Epidermal melanocyte (primary cell): ENCODE data around the gene STAT1.
A peak's percentile ranks its signal among the peaks of the same experiment; 100 is the strongest.

Experiments used
- DNase-seq: peaks from one replicate; pipeline ENCODE4 v3.0.0; 2011; ENCODE audit warnings: low spot score; ENCODE audit not compliant: insufficient read length

STAT1 gene

DNA sequence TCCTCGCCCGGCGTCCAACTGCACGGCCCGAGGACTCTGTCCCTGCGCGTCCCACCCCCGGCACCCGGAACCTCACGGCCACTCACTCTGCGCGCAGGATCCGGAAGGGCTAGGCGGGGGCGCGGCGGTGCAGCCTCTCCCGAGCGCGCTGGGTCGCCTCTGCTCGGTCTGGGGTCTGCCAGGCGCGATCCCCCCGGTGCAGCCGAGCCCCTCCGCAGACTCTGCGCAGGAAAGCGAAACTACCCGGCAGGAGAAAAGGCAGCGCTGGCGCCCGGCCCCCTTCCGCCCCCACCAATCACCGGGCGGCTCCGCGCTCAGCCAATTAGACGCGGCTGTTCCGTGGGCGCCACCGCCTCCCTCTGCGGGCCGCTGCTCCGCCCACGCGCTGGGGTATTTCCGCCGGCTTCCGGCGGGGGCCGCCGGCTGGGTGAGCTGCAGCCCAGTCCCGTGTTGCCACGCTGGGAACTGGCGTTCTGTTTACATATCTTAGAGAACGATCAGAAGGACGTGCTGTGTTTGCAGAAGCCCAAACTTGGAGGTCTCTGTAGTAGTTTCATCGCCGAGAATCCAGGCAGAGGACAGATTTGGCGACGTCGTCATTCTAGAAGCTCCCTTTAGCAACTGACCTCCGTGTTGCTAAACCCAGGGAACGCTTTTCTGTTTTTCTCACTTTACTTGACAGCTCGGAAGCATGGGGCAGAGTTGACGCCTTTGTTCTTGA, at the start of gene STAT1:
TSS of gene STAT1 (minus strand) at position 240 of the 721 bp plus-strand sequence. CDS start 4,168 bp downstream, outside the sequence.
- peak; percentile 90 for DNase-seq

DNA sequence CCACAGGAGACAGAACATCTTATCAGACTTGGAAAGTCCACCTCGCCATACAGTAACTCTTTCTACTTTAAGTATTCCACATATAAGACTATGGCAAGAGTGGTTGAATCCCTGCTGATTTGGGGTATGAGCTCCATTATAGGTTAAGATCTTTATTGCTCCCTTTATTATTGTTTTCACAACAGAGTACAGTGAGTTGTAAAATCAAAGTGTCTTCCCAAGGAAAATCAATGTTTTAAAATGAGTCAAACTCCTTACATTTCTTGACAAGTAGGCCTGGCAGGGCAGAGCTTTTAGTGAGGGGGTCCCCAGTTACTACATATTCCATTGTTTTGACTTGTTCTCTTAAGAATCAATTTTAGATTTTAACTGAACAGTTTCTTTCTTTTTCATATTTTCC, 49.6 kb upstream of the STAT1 start:
- no peak for DNase-seq

DNA sequence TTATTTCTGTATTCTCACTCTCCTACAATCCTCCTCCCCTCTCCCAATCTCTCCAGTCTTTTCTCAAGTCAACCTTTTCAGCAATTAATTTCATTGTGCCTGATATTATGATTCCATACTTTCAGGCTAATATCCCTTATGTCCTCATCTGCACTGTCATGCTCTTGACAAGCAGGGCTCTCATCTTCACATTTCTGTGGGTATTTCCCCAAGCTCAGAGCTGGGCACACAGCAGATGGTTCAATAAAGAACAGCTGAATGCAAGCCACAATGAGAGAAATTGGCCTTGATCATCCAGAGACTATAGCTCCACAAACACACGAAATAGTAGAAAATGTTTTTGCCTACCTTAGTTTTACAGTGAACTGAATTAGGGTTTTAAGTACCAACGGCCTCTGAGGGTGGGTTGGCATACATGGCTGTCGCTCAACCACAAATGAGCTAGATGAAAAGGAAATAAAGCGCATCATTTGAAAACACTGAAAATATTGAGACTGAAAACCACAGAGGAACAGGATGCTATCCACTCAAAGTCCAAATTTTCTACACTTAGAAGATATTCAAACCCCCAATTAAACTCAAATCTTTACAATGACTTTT, 47.5 kb upstream of the STAT1 start:
- no peak for DNase-seq

DNA sequence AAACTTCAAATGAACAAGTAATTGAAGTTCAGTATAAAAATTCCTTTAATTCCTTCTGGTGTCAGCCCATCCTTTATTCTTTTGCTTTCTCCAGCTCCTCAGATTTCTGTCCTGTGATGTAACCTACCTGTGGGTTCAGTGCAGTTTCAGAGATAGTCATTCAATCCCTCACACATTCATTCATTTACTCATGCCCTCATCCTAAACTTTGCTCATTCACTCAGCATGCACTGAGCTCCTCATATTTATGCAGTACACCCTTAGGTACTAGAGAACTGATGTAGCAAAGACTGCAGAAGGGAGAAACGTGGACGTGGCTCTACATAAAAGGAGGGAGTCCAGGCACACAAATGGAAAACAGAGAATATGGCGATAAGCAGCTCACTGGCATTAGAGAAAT, 45.3 kb upstream of the STAT1 start:
- DNase-seq = no peak

DNA sequence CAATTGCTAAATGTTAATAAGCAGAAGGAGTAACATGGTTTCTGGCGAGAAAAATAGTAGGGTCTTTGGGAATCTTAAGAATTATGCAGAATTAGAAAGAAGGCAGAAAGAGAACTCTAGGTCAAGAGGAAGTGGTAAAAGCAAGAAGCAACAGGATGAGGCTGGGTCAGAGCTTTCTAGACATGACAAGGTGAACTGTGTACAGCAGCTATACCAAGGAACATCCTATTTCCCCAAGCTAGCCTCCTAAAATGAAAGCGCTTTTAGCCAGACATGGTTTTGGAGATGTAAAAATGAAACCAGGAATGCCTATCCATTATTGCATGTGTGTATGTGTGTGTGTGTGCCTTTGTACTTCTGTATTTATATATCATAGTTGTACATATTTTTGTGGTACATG, 42.3 kb upstream of the STAT1 start:
- no peak for DNase-seq

DNA sequence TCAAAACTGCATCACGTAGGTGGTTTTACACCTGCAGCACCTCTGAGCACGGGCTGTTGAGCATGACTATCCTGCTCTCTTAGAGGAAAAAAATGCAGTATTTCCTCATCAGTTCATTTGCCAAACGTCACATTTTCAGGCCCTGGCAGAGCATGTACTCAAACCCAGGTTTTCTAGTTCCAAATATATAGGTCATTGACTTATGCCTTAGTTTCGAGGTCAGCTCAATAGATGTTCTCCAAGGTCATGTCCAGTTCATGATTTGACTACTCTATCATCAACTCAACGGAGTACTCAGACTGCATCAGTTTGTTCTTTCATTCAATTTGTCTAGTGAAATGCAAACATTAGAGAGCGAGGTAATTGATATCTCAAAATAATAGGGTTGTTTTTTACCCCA, 39.3 kb upstream of the STAT1 start:
- no peak for DNase-seq

DNA sequence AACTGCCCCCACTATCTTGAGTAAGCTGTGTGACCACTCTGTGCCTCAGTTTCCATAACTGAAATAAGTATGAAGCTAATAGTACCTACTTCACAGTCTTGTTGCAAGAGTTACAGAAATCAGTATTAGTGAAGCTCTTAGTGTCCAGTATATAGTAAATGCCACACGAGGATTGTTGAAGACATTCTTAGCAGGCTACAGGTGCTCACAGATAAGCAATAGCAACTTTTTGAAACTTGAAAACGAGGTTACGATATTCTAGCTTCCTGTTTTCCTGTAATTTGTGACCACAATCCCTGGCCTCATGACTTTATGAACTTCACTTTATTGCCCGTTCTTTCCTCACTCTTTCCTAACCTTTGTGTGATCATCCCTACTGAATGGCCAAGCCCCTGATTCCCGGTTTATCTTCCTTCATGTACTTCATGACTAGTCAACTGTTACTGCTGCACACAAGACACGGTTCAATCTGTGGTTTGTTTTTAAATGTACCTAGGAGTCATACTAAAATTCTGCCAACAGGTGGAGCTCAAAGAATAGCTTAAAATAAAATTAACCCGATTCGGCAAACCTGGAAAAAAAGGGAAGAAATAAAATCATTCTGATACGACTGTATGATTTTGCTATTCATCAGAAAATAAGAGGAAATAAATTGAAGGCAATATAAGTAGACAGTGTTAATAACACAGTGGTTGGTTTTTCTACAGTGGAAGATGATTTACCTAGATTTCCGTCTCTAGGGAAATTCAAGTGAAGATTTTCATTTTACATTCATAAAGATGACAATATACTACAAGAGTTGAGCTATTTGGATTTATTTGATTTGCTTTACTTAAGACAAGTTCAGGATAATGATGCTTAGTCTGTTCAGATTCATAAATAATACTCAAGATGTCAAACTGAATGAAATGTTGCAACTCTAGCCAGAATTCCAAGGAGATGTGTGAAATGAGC, 38.1 kb upstream of the STAT1 start:
- DNase-seq = no peak

DNA sequence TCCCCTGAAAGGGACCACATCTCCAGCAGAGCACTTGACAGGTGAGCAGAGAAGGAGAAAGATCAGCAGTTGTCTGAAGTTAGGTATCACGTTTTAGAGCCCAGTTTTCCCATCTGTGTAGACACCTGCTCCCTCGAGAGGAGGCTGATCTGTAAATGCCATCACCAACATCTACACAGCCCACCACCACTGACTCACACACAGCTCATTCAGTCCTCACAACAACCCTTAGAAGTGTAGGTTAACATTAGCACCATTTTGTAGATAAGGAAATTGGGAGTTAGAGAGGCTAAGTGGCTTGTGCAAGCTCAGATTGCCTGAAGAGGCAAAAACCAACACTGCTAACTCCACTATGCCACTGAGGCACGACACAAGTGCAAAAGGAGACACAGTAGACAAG, 37.2 kb upstream of the STAT1 start:
- no peak for DNase-seq

DNA sequence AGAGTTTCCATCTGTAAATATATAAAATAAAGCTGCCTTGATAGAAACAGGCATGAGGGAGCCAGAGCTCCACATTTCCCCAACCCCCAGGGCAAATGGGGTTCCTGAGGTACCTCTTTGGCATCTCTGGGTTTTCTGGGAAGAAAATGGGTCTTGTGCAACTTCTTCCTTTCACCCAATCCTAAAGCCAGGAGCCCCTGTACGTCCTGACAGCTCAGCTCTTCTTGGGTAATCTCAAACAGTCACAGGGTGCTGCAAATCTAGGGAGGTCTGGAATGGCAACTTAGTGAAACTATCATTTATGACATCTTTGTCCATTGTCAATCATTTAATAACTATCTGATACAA, 36.6 kb upstream of the STAT1 start:
- DNase-seq = no peak

DNA sequence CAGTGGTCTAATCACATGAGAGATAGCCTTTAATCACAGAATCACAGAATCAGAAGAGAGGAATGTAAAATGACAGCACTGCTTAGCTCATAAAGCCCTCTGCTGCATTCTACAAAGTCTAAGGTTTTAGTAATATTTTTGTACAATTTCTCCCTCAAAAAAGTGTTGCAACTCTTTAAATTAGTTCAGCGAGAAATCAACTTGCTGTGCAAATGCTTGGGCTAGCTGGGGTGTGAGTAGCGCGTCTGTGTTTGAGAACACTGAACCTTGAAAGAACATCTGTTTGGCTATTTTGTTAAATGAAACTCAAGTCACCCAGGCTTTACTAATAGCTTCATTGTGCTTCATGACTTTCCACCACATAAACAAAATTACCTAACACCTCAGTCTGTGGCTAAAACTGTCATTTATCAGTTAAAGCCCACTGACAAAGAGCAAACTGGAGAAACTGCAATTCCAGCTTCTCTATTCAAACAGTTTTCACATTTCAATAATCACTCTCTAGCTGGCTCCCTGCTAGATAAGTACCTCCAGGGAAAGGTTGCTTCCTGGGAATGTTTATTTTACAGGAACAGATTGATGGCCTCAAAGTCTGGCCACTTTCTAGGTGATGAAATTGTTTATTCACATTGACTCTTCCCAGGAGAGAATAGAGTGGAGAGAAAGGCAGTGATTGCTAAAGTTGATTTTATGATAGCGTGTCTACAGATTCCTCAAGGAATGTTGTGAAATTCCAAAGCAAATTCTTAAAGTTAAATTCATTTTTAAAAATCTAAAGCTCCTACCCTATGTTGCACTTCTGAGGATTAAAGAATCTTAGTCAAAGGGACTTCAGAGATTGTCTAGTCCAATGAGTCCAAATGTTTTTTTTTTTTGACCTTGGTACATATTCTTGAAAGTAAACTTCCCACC, 36.0 kb upstream of the STAT1 start:
- no peak for DNase-seq

DNA sequence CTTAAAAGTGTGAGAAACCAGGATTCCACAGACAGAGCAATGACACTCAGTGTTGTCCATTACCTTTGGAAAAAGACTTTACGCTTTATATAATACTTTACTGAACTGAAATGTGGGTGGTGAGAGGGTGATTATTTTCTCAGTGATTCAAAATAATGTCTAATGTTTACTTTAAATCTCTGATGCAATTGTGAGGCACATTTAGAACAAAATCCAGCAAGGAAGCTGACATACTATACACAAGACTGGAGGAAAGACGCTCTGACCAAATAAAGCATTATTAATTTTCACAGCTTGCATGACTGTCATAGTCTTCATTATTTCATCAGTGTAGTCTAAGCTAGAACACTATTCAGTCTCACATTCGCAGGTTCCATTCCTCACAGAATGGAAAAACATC, 34.1 kb upstream of the STAT1 start:
- no peak for DNase-seq

DNA sequence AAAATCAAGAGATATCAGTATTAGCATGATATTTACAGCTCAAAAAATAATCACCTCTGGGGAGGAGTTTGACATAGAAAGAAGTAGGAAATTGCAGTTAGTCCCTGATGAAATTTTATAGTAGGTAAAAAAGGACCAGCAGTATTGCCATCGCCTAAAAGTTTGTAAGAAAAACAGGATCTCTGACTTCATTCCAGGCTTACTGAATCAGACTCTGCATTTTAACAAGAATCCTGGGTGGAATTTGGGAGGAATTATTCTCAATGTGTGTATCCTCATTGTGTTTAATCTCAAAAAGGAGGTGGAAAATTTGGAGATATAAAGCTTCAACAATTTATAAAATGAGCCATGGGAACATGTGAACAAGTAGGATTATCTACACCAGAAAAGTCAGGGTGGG, 31.2 kb upstream of the STAT1 start:
- DNase-seq = no peak

DNA sequence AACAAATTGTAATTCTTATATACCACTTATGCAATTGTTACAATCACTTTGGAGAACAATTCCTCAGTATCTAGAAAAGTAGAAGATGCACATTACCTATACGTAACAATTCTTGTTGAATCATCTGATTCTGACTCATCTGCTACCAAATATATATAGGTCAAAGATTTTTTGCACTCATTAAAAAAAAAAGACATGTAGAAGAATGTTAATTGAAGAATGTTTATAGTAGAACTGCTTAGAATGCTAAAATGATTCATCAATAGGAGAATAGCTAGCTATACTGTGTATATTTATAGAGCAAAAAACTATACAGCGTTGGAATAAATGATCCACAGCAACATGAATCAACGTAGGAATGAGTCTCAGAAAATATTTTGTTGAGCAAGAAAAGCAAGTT, 29.5 kb upstream of the STAT1 start:
- DNase-seq = no peak

DNA sequence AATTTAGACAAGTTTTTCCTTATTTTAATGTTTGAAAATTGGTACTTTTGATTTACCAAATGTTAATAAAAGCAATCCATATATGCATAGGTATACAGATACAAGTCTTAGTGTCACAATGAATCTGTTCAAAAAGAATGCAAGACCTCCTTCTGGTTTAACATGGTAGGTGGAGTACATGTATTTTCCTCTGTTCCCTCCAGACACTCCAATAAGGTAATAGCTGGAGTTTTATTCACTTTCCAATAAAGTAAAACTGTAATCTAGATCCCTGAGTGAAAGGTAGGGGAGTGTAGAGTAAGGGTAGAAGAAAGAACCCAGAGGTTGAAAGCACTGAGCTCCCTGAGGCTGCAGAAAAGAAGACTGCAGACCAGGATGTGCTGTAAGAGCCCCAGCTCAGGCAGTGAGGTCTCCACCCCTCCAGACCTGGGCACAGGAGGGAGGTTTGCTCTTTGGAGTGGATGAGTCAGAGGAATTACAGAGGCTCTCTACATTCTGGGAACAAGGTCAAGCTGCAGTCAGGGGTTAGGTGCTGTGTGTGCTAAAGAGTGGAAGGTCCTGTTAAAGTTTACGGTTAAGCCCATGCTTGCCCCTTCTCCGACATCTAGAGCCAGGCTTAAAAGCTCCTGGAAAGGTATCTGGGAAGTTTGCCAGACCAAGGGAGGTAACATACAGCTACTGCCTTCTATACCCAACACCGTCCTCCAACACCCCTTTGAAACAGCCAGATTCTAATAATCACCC, 27.6 kb upstream of the STAT1 start:
- no peak for DNase-seq

DNA sequence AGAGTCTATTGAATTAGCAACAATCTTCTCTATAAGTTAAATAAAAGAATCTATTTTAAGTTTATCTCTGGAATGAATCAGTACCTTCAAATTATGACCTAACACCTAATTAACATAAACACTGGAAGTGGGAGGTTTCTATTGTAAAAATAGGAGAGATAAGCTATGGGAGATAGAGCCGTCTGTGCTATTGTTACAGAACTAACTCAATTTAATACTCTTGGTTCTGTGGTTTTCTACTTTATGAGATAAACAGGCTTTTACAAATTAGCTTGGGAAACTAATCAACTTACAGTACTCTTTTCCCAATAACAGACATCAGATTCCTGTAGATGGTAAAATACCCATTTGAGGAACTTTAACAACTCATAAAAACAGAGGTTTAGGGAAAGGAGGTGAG, 25.6 kb upstream of the STAT1 start:
- no peak for DNase-seq

DNA sequence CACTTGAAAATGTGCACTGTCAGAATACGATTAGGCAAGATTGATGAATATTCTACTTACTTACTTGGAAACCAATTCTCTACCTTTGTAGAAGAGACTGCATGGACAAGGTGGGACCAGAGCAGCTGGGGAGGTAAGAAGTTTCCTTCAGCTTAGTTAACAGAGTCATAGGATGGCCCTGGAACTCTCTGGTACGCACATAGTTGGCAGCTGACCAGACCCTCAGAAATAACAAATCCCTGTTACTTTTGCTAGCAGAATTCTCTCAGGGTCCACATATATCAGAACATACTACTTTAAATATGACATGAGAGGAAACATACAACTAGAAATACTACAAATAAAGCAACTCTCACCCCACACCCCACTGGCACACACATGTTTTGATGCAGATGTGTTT, 24.8 kb upstream of the STAT1 start:
- no peak for DNase-seq

DNA sequence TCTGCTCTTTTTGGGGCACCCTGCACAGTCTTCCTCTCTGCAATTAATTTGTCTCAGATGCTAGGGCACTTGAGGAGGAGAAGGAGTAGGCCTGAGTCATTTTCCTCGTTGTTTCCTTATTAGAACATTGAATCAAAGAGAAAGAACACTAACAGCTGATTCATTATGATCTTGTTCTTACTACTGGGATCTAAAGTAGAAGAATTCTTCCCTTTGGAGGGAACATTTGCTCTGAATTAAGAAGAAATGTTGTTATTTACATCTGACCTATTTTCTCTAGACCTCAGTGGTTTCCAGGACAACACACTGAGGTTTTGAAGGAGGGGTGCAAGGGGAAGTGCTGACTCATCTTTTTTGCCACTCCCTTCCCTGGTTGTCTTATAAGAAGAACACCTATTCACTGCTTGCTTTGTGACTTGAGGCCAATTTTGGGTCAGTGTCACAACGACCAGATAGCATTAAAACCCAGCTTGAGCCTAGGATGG, 24.3 kb upstream of the STAT1 start:
- DNase-seq = no peak

DNA sequence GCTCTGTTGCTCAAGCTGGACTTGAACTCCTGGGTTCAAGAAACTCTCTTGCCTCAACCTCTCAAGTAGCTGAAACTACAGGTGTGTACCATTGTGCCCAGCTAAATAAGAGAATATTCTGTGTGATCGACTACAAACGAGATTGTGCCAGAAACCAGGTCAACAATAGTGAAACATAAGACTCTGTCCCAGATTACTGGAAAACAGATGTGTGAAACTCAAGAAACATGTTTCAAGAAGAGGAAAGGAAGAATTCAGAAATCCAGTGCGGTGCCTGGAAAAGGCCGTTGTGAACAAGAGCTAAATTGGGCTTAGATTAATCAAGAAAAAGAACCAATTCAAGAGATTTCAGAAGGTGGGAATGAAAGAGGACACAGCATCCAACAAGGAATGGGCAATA, 23.4 kb upstream of the STAT1 start:
- DNase-seq = no peak

DNA sequence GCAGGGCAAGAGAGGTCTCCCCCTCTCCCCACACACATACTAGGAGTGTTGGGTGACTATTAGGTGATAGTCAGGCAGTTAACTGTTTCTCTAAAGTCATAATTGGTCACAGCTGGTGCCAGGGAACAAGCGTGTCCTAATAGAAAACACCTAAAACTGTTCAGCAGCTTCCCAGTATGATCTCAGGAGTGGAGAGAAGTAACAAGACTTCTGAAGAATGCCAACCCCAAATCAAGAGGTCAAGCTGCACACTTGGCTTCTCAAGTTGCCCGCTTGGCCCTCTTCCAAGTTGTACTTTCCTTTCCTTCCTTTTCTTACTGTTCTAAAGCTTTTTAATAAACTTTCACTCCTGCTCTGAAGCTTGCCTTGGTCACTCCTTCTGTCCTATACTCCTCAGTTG, 22.4 kb upstream of the STAT1 start:
- DNase-seq = no peak

DNA sequence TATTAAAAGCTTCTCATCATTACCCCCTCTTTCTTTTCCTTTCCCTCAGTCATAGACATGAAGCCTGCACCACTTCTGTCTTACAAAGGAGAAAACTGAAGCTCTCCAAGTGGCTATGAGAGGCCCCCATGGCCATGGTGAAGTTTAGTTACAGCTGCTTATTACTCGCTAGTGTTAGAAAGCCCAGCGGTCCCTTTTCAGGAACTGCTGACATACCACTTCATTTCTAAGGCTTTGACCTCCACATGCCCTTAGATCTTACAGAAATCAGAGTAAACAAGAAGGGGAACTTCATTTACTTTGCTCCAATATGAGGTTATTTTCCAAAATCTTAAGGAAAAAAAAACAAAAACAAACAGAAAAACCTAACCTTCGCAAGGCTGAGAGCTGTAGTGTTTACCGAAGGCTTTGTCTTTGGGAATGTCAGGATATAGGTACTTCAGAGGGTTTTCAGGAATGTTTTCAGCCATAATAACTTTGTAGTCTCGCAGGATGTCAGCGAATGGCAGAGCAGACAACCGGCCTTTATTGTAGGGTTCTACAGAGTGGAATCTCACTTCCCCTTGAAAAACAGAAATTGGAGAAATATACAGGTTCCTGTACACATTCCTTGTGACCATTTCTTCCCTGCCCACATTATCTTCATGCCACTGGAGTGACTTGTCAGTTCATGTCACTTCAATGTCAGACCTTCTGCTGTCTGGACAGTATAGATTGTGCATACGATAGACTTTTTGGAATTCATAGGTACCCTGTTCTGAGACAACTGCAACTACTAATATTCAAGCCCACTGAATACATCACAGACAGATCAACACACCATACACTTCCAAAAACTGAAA, 18.8 kb upstream of the STAT1 start:
- no peak for DNase-seq
